Upper lobe of left lung (tissue), 4 donors: ENCODE measurements around the gene TMEM128.

ENCODE experiments used
- POLR2A ChIP-seq, 4 donors: fragments of 450-650 bp; IDR thresholded peaks; one replicate each; pipeline ENCODE4 v1.5.1; 2016 to 2017; ENCODE audit warnings: antibody characterized with exemption in 4 of 4, mild to moderate bottlenecking in 2 of 4
- TF ChIP-seq, protein P1 (sequence below), 6 experiments: fragments of 450-650 bp in 4 of 6; fragments of 200-600 bp in 2 of 6; sonication (generic) in 2 of 6; IDR thresholded peaks; one replicate each; pipeline ENCODE4 v1.5.1; 2016 to 2019; ENCODE audit warnings: antibody characterized with exemption in 6 of 6

DNA sequence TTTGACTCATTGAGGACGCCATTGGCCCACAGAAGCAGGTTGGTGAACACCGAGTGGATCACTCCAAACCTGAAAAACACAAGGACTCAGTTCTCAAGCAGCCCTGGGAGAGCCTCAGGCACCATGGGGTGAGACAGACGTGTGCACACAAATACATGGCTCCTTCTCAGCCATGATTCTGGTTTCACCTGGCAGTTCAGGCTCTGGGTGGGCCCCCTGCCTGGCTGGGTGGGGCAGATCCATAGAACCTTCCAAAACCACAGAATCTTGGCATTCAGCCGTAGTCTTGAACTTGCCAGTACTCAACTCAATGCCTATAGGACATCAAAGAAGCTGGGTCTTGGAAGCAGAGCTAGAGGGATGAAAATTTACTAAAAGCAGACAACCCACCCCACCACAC is 45.5 kb downstream of the TMEM128 start:
- TF ChIP-seq, protein P1, sequence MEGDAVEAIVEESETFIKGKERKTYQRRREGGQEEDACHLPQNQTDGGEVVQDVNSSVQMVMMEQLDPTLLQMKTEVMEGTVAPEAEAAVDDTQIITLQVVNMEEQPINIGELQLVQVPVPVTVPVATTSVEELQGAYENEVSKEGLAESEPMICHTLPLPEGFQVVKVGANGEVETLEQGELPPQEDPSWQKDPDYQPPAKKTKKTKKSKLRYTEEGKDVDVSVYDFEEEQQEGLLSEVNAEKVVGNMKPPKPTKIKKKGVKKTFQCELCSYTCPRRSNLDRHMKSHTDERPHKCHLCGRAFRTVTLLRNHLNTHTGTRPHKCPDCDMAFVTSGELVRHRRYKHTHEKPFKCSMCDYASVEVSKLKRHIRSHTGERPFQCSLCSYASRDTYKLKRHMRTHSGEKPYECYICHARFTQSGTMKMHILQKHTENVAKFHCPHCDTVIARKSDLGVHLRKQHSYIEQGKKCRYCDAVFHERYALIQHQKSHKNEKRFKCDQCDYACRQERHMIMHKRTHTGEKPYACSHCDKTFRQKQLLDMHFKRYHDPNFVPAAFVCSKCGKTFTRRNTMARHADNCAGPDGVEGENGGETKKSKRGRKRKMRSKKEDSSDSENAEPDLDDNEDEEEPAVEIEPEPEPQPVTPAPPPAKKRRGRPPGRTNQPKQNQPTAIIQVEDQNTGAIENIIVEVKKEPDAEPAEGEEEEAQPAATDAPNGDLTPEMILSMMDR (IDR thresholded peaks at IDR 0.05), result no peak
- no peak for TF ChIP-seq POLR2A (IDR thresholded peaks at IDR 0.05)
